IMR-90 (cell line): ENCODE measurements around the gene NCOA3.

Source experiments
- CEBPB ChIP-seq: IDR thresholded peaks from 2 replicates; pipeline ENCODE4 v1.6.1; 2012; ENCODE audit warnings: low read depth, low read length, improper control_type of control experiment
- CTCF ChIP-seq: conservative IDR thresholded peaks from 2 replicates; pipeline ENCODE4 v1.5.1; 2012; ENCODE audit warnings: mild to moderate bottlenecking, low read depth, low read length, improper control_type of control experiment
- ELK1 ChIP-seq: fragments of 150-350 bp; IDR thresholded peaks from 2 replicates; pipeline ENCODE4 v1.6.1; 2016; ENCODE audit warnings: low read depth, mild to moderate bottlenecking, low read length, moderate library complexity, borderline replicate concordance
- FOS ChIP-seq: fragments of 150-350 bp; IDR thresholded peaks from 2 replicates; pipeline ENCODE4 v1.6.1; 2016; ENCODE audit warnings: low read depth, low read length
- MXI1 ChIP-seq: IDR thresholded peaks from 2 replicates; pipeline ENCODE4 v1.6.1; 2012; ENCODE audit warnings: low read depth, mild to moderate bottlenecking, low read length, moderate library complexity, borderline replicate concordance
- POLR2A ChIP-seq: IDR thresholded peaks from 2 replicates; pipeline ENCODE4 v1.6.1; 2012; ENCODE audit warnings: mild to moderate bottlenecking, low read depth, low read length
- RCOR1 ChIP-seq: IDR thresholded peaks from 2 replicates; pipeline ENCODE4 v1.6.1; 2012; ENCODE audit warnings: mild to moderate bottlenecking, low read length, improper control_type of control experiment; ENCODE audit not compliant: insufficient replicate concordance
- RFX5 ChIP-seq: IDR thresholded peaks from 2 replicates; pipeline ENCODE4 v1.8.0; 2012; ENCODE audit warnings: low read depth, mild to moderate bottlenecking, low read length, moderate library complexity
- USF2 ChIP-seq: fragments of 150-350 bp; IDR thresholded peaks from 2 replicates; pipeline ENCODE4 v1.6.1; 2017; ENCODE audit warnings: mild to moderate bottlenecking, antibody characterized with exemption, low read length, low read depth

- TF ChIP-seq RFX5: no peak
- no peak for TF ChIP-seq CTCF
- no peak for TF ChIP-seq CEBPB
- TF ChIP-seq POLR2A: no peak
- TF ChIP-seq MXI1: no peak
- no peak for TF ChIP-seq RCOR1
- TF ChIP-seq FOS: no peak
- TF ChIP-seq ELK1: no peak
- TF ChIP-seq USF2: no peak
These were observed 89.5 kb downstream of the NCOA3 start for GRCh38 chr20:47591231-47591630.
